GM12864 (cell line): ENCODE data around the gene GNPDA1.

ENCODE experiments used
- DNase-seq: peaks from one replicate; pipeline ENCODE4 v3.0.0-alpha.2; 2011; ENCODE audit warnings: low read depth
- H3K4me3 ChIP-seq: 2 replicates; pipeline ENCODE4 v1.5.1; 2011; ENCODE audit warnings: mild to moderate bottlenecking, low read depth, low read length, control low read depth
- CTCF ChIP-seq: IDR thresholded peaks from 2 replicates; pipeline ENCODE4 v1.5.1; 2011; ENCODE audit warnings: low read depth, mild to moderate bottlenecking, moderate library complexity, low read length, control low read depth, inconsistent platforms; ENCODE audit errors: missing control alignments

Gene GNPDA1

GRCh38 chr5:141954194-141954593, 58.6 kb downstream of the GNPDA1 start:
- H3K4me3 ChIP-seq = no peak overlapping the region
- no peak for TF ChIP-seq CTCF
- no peak for DNase-seq

- DNase-seq = no peak
- TF ChIP-seq CTCF = no peak
- H3K4me3 ChIP-seq = no peak overlapping the region
Measured at GRCh38 chr5:141952020-141952419, 60.8 kb downstream of the GNPDA1 start.

- peak; percentile 83 for TF ChIP-seq CTCF
- no peak for DNase-seq
Measured at GRCh38 chr5:141951332-141951781, 61.5 kb downstream of the GNPDA1 start.

More at GRCh38 chr5:141951332-141951781, 61.5 kb downstream of the GNPDA1 start:
- H3K4me3 ChIP-seq = no peak overlapping the region
